ENCODE measurements around the gene TRMO. TPM values are rescaled to one million over a fixed set of nuclear protein-coding genes. Genes with fewer than 3 reads are reported as not detected.

The TRMO gene
- total and polyA plus RNA-seq, 2 of the 8 experiments (the other 6 are each of a cell fraction or from before 2014, with no cell fraction given): 4.6 to 5.6 TPM

DNA sequence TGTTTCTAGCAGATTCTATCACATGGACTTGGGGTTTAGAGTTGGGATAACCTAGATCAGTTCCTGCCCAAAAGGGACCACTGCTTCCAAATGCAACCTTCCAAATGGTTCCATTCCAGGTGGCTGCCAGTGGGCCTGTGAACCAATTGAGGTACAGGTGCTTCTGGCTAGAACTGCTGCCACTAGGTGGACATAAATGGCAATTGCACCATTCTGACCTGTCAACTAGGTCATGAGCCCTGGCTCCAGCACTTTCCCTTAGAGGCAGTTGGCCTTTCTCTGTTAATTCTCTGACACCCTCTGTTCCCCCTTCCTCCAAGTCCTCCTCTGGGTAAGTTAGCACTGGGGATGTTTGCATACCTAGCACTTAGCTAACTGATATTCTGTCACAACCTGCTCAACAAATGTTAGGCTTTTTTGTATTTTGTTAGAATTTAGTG, 32.3 kb upstream of the TRMO start:
- H3K18ac ChIP-seq (ENCODE audit: extremely low read depth, low read length): no peak overlapping the region
- no peaks in the 10 kb centered on the region for H3K23me2 ChIP-seq (ENCODE audit: low read depth, low read length)
- no peaks in the 10 kb centered on the region for H4K20me1 ChIP-seq (replicated peaks in 1 of 2; ENCODE audit: control insufficient read depth in 1 of 2, insufficient read depth in 2 of 2, low read length in 2 of 2)
- H3K9ac ChIP-seq (replicated peaks in 1 of 4; ENCODE audit: extremely low read depth in 1 of 4, low read depth in 3 of 4, low read length in 3 of 4): no peak overlapping the region
- no peak overlapping the region for H3K4me2 ChIP-seq (ENCODE audit: insufficient read depth in 1 of 2, low read depth in 2 of 2, low read length in 2 of 2)
- H2BK12ac ChIP-seq (ENCODE audit: low read depth, low read length): no peak overlapping the region
- H3K14ac ChIP-seq (ENCODE audit: insufficient read length): no peak overlapping the region
- no peak overlapping the region for H2AK5ac ChIP-seq (ENCODE audit: low read depth, low read length)
- no peak overlapping the region for H3K23ac ChIP-seq (ENCODE audit: insufficient read length)
- H3K4ac ChIP-seq (replicated peaks; ENCODE audit: insufficient read length, low read depth, low read length): no peak overlapping the region
- TF ChIP-seq CEBPB (IDR thresholded peaks at IDR 0.05; ENCODE audit: low read depth, low read length) (0 out of 2 replicates have a peak, but pooled peaks have one; percentile 16), GABPA (IDR thresholded peaks at IDR 0.05; ENCODE audit: borderline replicate concordance, insufficient read depth, low read length) (peak; percentile 25; the same call in 1 of the 2 replicates), RNF2 (IDR thresholded peaks at IDR 0.05; ENCODE audit: borderline replicate concordance, low read depth, low read length, missing control alignments, poor library complexity, severe bottlenecking) (no peak), YY1 (IDR thresholded peaks at IDR 0.05; ENCODE audit: low read depth, low read length) (0 out of 2 replicates have a peak, but pooled peaks have one; percentile 23), RAD21 (IDR thresholded peaks at IDR 0.05 in 1 of 2, conservative IDR thresholded peaks at IDR 0.05 in 1 of 2; ENCODE audit: low read depth in 2 of 2, low read length in 2 of 2) (peak; percentile 65 to 72), CBX5 (IDR thresholded peaks at IDR 0.05; ENCODE audit: low read depth, low read length) (no peak)
- TF ChIP-seq, protein P1, sequence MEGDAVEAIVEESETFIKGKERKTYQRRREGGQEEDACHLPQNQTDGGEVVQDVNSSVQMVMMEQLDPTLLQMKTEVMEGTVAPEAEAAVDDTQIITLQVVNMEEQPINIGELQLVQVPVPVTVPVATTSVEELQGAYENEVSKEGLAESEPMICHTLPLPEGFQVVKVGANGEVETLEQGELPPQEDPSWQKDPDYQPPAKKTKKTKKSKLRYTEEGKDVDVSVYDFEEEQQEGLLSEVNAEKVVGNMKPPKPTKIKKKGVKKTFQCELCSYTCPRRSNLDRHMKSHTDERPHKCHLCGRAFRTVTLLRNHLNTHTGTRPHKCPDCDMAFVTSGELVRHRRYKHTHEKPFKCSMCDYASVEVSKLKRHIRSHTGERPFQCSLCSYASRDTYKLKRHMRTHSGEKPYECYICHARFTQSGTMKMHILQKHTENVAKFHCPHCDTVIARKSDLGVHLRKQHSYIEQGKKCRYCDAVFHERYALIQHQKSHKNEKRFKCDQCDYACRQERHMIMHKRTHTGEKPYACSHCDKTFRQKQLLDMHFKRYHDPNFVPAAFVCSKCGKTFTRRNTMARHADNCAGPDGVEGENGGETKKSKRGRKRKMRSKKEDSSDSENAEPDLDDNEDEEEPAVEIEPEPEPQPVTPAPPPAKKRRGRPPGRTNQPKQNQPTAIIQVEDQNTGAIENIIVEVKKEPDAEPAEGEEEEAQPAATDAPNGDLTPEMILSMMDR (IDR thresholded peaks at IDR 0.05; ENCODE audit: control extremely low read depth in 1 of 3, insufficient read depth in 1 of 3, low read depth in 1 of 3, low read length in 3 of 3): peak; percentile 66 to 96 (median 80)
- no peaks in the 10 kb centered on the region for H3K36me3 ChIP-seq (ENCODE audit: control insufficient read depth in 2 of 4, insufficient read depth in 4 of 4, low read length in 3 of 4)
- H3K9me3 ChIP-seq (ENCODE audit: insufficient read depth in 2 of 2, low read depth in 1 of 2, low read length in 1 of 2): peaks cover 5 to 6% of the 10 kb centered on the region in 2 experiments; a peak in 3 of 4 replicates
- no peak overlapping the region for H2AFZ ChIP-seq (ENCODE audit: low read length)
- peak; percentile 92 for FAIRE-seq
- no peak overlapping the region for H2BK15ac ChIP-seq (ENCODE audit: low read length)
- H2BK20ac ChIP-seq (ENCODE audit: low read length): no peak overlapping the region
- no peak overlapping the region for H4K8ac ChIP-seq (ENCODE audit: extremely low read depth, insufficient read depth, low read length)
- peak; percentile 17 to 51 for DNase-seq (ENCODE audit: low read depth in 1 of 2, low spot score in 2 of 2)
- H3K4me1 ChIP-seq (replicated peaks in 1 of 4; ENCODE audit: control insufficient read depth in 3 of 4, insufficient read depth in 4 of 4, low read length in 3 of 4): no peaks in the 10 kb centered on the region
- ChIA-PET CTCF (ENCODE audit: partially characterized antibody) (interaction anchor here (0.8 to 2.4 kb wide), 8 partner anchors 10 to 80 kb away, joined by 3 to 9 read pairs (median 4); partner anchors contain the start of gene TRMO), POLR2A (ENCODE audit: partially characterized antibody) (no interaction called here)
- H3K79me2 ChIP-seq (ENCODE audit: control insufficient read depth in 1 of 2, insufficient read depth in 2 of 2, low read length in 2 of 2): no peaks in the 10 kb centered on the region
- H4K5ac ChIP-seq (ENCODE audit: insufficient read length, low read depth, low read length): no peak overlapping the region
- H3K27ac ChIP-seq (ENCODE audit: low read depth, low read length): no peak overlapping the region
- H3K79me1 ChIP-seq (ENCODE audit: low read depth, low read length): no peaks in the 10 kb centered on the region
- no peak overlapping the region for H2BK120ac ChIP-seq (replicated peaks; ENCODE audit: low read depth, low read length)
- no peak overlapping the region for H2BK5ac ChIP-seq (ENCODE audit: low read depth, low read length)
- no peak overlapping the region for H3K56ac ChIP-seq (replicated peaks; ENCODE audit: insufficient read length, low read depth, low read length)
- H4K91ac ChIP-seq (replicated peaks; ENCODE audit: insufficient read length, low read length): no peak overlapping the region
- no peaks in the 10 kb centered on the region for H3K27me3 ChIP-seq (replicated peaks in 1 of 4; ENCODE audit: control insufficient read depth in 3 of 4, extremely low read depth in 1 of 4, insufficient read depth in 3 of 4, low read length in 3 of 4)
- no peak overlapping the region for H3K4me3 ChIP-seq (ENCODE audit: extremely low read depth in 1 of 4, insufficient read depth in 2 of 4, low read depth in 3 of 4, low read length in 4 of 4)

All from H1 (cell line).